ENCODE results near the gene DYNLL2. TPM values are rescaled to one million over a fixed set of nuclear protein-coding genes. Genes with fewer than 3 reads are reported as not detected.
"Not testable (repeated sequence)": the region's sequence is repeated elsewhere in the genome, so short reads cannot be mapped to it uniquely, and the experiment has no call there.

The DYNLL2 gene
- total and polyA plus RNA-seq, 11 donors, result 41.4 to 102 (median 74.0) TPM

- 53 to 68% (median 56%) methylated on average over 5 of the region's 5 CpGs for WGBS, 4 donors
- Histone ChIP-seq H3K27ac (no peak overlapping the region), H3K4me3 (no peak overlapping the region), H3K4me1 (peaks cover 0 to 2% (median 0%) of the 10 kb centered on the region in 12 donors), H3K9me3 (no peaks in the 10 kb centered on the region), H3K36me3 (no peaks in the 10 kb centered on the region), H3K27me3 (peaks cover 0 to 14% (median 0%) of the 10 kb centered on the region in 9 donors)
- DNase-seq (no peak), ATAC-seq (no peak)
- intact Hi-C loops (cut with DNase I), result no loop called here
- TF ChIP-seq CTCF (IDR thresholded peaks at IDR 0.05) (no peak), POLR2A (IDR thresholded peaks at IDR 0.05) (no peak)
Observed at GRCh38 chr17:58041161-58041560, 42.1 kb upstream of the DYNLL2 start.

DNA sequence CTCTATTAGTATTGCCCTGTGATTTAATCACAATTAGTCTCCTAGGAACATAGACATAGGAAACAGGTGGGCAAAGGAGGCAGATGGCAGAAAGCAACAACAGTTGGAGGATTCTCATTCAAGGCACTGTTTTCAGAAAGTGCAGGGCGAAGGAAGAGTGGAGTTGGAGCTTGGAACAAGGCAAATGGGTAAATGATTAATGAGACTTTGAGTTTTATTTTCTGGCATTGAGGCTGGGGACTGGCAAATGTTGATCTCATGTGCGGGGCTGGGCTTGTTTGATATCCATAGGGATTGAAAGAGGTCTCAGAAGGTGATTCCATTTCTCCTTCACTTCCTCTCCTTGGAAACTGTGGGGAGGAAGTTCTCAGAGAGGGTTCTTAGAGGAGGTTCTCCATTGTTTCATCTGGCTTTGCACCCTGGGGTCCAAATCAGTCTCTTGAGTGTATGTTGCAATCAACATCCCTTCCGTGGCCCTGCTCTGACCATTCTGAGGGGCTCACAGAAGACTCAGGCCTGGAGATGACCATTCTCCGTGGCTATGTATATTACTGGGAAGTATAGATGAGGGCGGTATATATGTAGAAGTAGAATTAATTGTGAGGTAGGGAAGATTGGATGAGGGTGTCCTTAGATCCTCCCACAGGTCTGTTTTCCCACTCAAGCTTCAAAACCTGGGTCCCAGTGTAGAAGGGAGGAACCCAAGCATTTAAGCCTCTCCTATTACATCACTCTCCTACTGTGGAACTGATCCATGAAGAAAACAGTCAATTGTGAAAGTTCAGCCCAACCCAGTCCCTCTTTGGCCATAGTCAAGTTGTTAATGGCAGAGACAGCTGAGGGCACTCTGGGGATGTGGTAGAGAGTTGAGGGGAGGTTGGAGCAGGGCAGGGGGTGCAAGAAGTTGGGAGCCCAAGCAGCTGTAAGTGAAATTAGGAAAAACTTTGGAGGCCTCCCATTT, 39.7 kb upstream of the DYNLL2 start:
- H3K27ac ChIP-seq, result no peak overlapping the region
- H3K36me3 ChIP-seq, result no peaks in the 10 kb centered on the region
- peaks cover 0 to 11% (median 0%) of the 10 kb centered on the region in 9 donors for H3K27me3 ChIP-seq
- TF ChIP-seq CTCF (IDR thresholded peaks at IDR 0.05) (no peak), POLR2A (IDR thresholded peaks at IDR 0.05) (no peak)
- no peak for DNase-seq
- no peaks in the 10 kb centered on the region for H3K9me3 ChIP-seq
- H3K4me1 ChIP-seq, result peaks cover 0 to 6% (median 1%) of the 10 kb centered on the region in 12 donors
- no peak overlapping the region for H3K4me3 ChIP-seq
- 87 to 93% (median 90%) methylated on average over 5 of the region's 5 CpGs for WGBS, 4 donors
- intact Hi-C loops (cut with DNase I), result no loop called here
- ATAC-seq, result no peak

GRCh38 chr17:58044256-58044655, 39.0 kb upstream of the DYNLL2 start:
- H3K4me3 ChIP-seq; ATAC-seq; H3K9me3 ChIP-seq; DNase-seq; intact Hi-C loops (cut with DNase I); H3K4me1 ChIP-seq; H3K36me3 ChIP-seq; H3K27ac ChIP-seq: not testable (repeated sequence)
- H3K27me3 ChIP-seq, result peaks cover 0 to 11% (median 0%) of the 10 kb centered on the region in 9 donors
- 82 to 88% (median 87%) methylated on average over 6 of the region's 6 CpGs for WGBS, 4 donors

- Histone ChIP-seq H3K27ac (peak overlapping the region in 7 of 12 donors; percentile 23 to 63 (median 40)), H3K36me3 (no peaks in the 10 kb centered on the region), H3K4me1 (peaks cover 0 to 6% (median 1%) of the 10 kb centered on the region in 12 donors), H3K9me3 (no peaks in the 10 kb centered on the region), H3K4me3 (no peak overlapping the region), H3K27me3 (peaks cover 0 to 11% (median 0%) of the 10 kb centered on the region in 9 donors)
- no peak for TF ChIP-seq POLR2A (IDR thresholded peaks at IDR 0.05)
- no peak for TF ChIP-seq CTCF (IDR thresholded peaks at IDR 0.05)
- intact Hi-C loops (cut with DNase I), result no loop called here
- peak; percentile 55 to 91 (median 82) for ATAC-seq
- DNase-seq, result peak in 3 of 5 donors; percentile 42 to 51 (median 49)
- WGBS, 4 donors, result 34 to 43% (median 37%) methylated on average over 14 to 18 of the region's 18 CpGs
Observed at GRCh38 chr17:58046239-58047094, 36.8 kb upstream of the DYNLL2 start.

Measured in heart left ventricle (tissue), 16 donors.